A549 (cell line): Measurements from ENCODE around the gene ERBB2.

Source experiments
- BHLHE40 ChIP-seq: IDR thresholded peaks from 2 replicates; pipeline ENCODE4 v1.6.1; 2012; ENCODE audit warnings: low read depth, low read length, inconsistent platforms
- CBX2 ChIP-seq: fragments of 200-600 bp; sonication (generic); IDR thresholded peaks from 2 replicates; pipeline ENCODE4 v1.6.1; 2016; ENCODE audit warnings: low read depth, mild to moderate bottlenecking, borderline replicate concordance
- CEBPB ChIP-seq, 2 experiments: fragments of >200 bp in 1 of 2; sonication (Bioruptor Twin) in 1 of 2; formaldehyde crosslinking in 1 of 2; IDR thresholded peaks; 2 replicates each; pipeline ENCODE4 v1.6.1; 2012 to 2016
- EHMT2 ChIP-seq: fragments of 200-600 bp; sonication (generic); IDR thresholded peaks from 2 replicates; pipeline ENCODE4 v1.6.1; 2016; ENCODE audit warnings: antibody characterized with exemption, low read depth, mild to moderate bottlenecking, moderate library complexity
- KDM1A ChIP-seq: fragments of 200-600 bp; sonication (generic); IDR thresholded peaks from 2 replicates; pipeline ENCODE4 v1.6.1; 2016; ENCODE audit warnings: low read depth, mild to moderate bottlenecking
- MAX ChIP-seq: IDR thresholded peaks from 2 replicates; pipeline ENCODE4 v1.6.1; 2012
- MYC ChIP-seq: IDR thresholded peaks from 2 replicates; pipeline ENCODE4 v1.6.1; 2012; ENCODE audit warnings: mild to moderate bottlenecking, inconsistent platforms, low read length, improper control_type of control experiment, borderline replicate concordance
- POLR2A ChIP-seq: IDR thresholded peaks from 2 replicates; pipeline ENCODE4 v1.6.1; 2012; ENCODE audit warnings: mild to moderate bottlenecking, low read length
- RAD21 ChIP-seq, 2 experiments: fragments of >200 bp in 1 of 2; sonication (Bioruptor Twin) in 1 of 2; formaldehyde crosslinking in 1 of 2; IDR thresholded peaks in 1 of 2; conservative IDR thresholded peaks in 1 of 2; 2 replicates in 1 of 2; 3 replicates in 1 of 2; pipeline ENCODE4 v1.6.1; 2012 to 2018; ENCODE audit warnings: inconsistent platforms in 1 of 2
- SREBF2 ChIP-seq: fragments of 450-650 bp; IDR thresholded peaks from 2 replicates; pipeline ENCODE4 v1.6.1; 2014; ENCODE audit warnings: mild to moderate bottlenecking, moderate library complexity
- ZSCAN20 ChIP-seq: fragments of 250-450 bp; sonication (Bioruptor Pico); IDR thresholded peaks from 2 replicates; pipeline ENCODE4 v1.8.0; 2022; ENCODE audit warnings: mild to moderate bottlenecking, moderate library complexity
- TF ChIP-seq, protein P1 (sequence below): fragments of 450-650 bp; IDR thresholded peaks from 2 replicates; pipeline ENCODE4 v1.6.1; 2014; ENCODE audit warnings: antibody characterized with exemption
- TF ChIP-seq, protein P2 (sequence below): fragments of >200 bp; sonication (Bioruptor Twin); formaldehyde crosslinking; IDR thresholded peaks from 3 replicates; pipeline ENCODE4 v1.5.1; 2016

DNA sequence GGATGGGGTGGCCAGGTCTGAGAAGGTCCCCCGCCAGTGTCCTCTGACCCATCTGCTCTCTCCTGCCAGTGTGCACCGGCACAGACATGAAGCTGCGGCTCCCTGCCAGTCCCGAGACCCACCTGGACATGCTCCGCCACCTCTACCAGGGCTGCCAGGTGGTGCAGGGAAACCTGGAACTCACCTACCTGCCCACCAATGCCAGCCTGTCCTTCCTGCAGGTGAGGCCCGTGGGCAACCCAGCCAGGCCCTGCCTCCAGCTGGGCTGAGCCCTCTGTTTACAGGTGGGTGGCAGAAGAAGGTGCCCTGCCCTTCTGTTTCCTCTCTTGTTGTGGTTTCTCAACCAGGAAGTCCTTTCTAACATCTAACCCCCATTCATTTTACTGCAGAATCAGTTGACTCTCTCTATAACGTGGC lies 7.1 kb downstream of the ERBB2 start:
- TF ChIP-seq CBX2 = no peak
- TF ChIP-seq POLR2A = no peak
- no peak for TF ChIP-seq MYC
- no peak for TF ChIP-seq RAD21 (conservative IDR thresholded peaks at IDR 0.05 in 1 of 2, IDR thresholded peaks at IDR 0.05 in 1 of 2)
- TF ChIP-seq, protein P1, sequence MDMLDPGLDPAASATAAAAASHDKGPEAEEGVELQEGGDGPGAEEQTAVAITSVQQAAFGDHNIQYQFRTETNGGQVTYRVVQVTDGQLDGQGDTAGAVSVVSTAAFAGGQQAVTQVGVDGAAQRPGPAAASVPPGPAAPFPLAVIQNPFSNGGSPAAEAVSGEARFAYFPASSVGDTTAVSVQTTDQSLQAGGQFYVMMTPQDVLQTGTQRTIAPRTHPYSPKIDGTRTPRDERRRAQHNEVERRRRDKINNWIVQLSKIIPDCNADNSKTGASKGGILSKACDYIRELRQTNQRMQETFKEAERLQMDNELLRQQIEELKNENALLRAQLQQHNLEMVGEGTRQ = no peak
- TF ChIP-seq MAX = no peak
- TF ChIP-seq, protein P2, sequence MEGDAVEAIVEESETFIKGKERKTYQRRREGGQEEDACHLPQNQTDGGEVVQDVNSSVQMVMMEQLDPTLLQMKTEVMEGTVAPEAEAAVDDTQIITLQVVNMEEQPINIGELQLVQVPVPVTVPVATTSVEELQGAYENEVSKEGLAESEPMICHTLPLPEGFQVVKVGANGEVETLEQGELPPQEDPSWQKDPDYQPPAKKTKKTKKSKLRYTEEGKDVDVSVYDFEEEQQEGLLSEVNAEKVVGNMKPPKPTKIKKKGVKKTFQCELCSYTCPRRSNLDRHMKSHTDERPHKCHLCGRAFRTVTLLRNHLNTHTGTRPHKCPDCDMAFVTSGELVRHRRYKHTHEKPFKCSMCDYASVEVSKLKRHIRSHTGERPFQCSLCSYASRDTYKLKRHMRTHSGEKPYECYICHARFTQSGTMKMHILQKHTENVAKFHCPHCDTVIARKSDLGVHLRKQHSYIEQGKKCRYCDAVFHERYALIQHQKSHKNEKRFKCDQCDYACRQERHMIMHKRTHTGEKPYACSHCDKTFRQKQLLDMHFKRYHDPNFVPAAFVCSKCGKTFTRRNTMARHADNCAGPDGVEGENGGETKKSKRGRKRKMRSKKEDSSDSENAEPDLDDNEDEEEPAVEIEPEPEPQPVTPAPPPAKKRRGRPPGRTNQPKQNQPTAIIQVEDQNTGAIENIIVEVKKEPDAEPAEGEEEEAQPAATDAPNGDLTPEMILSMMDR = no peak
- no peak for TF ChIP-seq CEBPB (IDR thresholded peaks at IDR 0.05)
- no peak for TF ChIP-seq KDM1A
- no peak for TF ChIP-seq BHLHE40
- TF ChIP-seq SREBF2 = no peak
- TF ChIP-seq ZSCAN20 (CRISPR knock-in tag) = no peak
- no peak for TF ChIP-seq EHMT2
